Nucleus accumbens (tissue), 56 donors: Measurements from ENCODE around the gene CMTR1.

Source experiments
- DNase-seq, 56 donors: peaks; one replicate each; lab custom pipeline; 2025; lab: John Stamatoyannopoulos, UW

CMTR1 gene

GRCh38 chr6:37507690-37508421 lies 74.8 kb downstream of the CMTR1 start:
- no peak for DNase-seq

DNA sequence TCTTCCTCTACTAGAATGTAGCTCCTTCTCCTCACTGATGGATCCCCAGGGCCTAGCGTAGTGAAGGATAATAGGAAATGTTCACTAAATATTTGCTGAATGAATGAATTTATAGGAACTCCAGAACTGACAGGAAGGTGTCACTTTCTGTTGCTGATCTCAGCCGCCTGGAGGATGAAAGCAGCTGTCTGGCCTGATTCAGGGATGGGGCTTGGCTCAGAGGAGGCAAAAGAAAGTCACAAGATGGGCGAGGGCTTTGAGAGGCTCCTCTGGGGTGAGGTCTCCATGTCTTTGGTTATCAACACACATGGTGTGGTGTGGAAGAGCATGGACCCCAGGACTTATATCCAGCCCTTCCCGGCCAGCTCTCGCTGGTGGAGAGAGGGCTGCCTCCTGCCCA lies 78.2 kb downstream of the CMTR1 start:
- no peak for DNase-seq

- no peak for DNase-seq
Measured at GRCh38 chr6:37511910-37512399, 78.9 kb downstream of the CMTR1 start.

GRCh38 chr6:37512400-37513011 lies 79.5 kb downstream of the CMTR1 start:
- DNase-seq = no peak

GRCh38 chr6:37513155-37513554 lies 80.1 kb downstream of the CMTR1 start:
- DNase-seq = no peak

DNA sequence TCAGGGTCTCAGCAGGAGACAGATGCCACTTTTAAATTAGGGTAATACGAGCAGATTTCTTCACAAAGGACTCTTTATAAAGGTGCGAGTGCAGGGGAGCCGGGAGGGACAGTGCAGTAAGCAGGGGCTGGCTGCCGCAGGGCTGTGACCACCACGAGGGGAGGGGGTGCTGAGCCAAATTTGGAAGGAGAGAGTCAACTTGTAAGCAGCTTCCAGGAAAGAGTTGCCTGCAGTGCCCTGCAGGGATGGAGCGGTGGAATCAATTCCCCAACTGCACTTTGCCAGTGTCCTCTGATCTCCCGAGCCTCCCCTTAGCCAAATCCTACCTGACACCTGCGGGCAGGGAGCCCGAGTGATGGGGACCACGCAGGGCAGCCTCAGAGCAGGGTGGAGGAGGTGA lies 80.6 kb downstream of the CMTR1 start:
- DNase-seq = no peak

- no peak for DNase-seq
Measured at GRCh38 chr6:37514321-37514771, 81.3 kb downstream of the CMTR1 start.

- DNase-seq = peak in 3 of 56 donors; percentile 15 to 35 (median 31)
Measured at GRCh38 chr6:37514837-37515236, 81.8 kb downstream of the CMTR1 start.

DNA sequence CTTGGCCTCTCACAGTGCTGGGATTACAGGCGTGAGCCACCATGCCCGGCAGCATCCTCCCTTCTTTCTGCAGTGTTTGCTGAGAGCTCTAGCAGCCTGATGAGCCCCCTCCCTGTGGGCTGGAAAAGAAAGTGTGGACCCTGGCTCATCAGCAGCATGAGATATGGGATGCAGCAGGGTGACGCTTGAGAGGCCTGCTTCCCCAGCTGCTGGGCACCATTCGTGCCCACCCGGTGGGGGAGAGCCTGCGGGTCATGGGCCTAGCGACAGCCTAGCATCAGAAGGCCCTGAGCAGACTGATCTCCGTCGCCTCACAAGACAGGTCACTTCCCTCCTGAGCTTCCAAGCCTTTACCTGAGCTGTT lies 82.7 kb downstream of the CMTR1 start:
- DNase-seq = peak in 1 of 56 donors; percentile 48

DNA sequence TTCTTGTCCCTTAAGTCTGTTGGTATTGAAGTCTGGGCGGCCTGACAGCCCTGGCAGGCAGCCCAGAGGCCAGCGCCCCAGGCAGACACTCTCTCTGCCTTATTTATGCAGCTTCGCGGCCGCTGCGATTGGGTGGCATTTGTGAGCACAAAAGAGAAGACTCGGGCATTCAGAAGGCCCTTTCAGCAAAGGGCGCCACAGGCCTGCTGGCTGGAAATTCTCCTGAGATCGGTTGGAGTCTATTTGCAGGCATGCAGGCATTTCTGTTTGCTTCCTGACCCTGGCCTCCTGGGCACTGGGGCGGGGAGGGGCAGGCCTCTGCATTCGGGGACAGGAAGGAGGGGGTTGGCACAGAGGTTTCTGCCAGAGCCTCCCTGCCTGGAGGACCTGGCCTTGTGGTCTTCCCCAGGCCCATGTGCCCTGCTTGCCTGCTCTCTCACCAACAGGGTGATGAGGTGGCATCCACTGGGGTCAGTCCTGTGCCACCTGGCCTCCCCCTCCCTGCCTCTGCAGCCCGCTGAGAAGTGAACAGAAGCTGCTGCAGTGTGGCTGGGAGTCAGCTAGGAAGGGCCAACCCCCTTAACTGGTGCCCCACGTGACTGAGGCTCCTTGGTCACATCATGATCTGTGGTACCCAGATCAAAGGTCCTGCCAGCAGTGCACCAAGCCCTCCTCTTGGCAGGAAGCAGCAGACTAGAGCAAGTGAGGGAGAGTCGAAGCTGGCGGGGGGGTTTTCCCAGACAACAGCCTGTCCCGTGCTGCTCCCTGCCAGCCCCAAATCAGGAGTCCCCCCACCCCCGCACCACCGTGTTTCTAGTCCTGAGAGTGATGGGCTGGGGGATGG lies 83.3 kb downstream of the CMTR1 start:
- peak in 46 of 56 donors; percentile 14 to 77 (median 41) for DNase-seq

DNA sequence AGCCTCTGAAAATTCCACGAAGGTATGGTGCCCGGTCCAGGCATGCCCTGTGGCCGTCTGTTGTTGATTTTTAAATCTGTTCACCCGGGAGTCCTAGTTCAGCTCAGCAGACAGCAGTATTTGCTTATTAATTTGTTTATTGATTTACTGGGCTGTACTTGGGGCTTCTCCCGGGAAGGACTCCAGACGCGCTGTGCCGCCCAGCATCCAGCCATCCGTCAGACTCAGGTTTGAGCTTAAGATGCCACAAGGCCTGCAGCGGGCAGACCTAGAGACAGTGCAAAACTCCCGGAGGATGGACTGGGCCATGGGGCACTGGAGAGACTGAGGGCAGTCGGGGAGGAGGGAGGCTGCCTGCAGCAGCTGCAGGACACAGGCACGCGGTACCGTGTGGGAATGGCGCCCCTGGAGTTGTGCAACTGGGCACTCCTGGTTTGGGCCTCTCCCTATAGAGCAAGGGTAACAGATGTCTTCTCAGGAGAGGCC lies 83.9 kb downstream of the CMTR1 start:
- no peak for DNase-seq

- DNase-seq = no peak
Measured at GRCh38 chr6:37517411-37517812, 84.4 kb downstream of the CMTR1 start.

- DNase-seq = no peak
Measured at GRCh38 chr6:37518116-37518515, 85.1 kb downstream of the CMTR1 start.

DNA sequence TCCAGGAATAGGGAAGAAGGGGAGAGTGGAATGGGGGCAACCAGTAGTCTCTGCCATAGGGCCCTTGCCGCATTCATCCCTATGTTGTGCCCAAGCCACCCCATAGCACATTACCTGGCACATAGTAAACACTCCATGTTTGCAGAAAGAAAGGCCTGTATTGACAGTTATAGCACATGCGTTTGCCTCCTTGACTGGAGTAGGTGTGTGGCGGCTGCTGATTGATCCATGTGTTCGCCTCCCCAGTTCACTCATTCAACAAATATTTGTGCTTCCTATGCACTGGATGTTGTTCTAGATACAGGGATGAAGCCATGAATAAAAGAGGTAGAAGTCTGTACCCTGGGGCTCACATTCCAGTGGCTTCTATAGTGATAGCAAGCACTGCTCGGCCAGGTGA lies 86.4 kb downstream of the CMTR1 start:
- DNase-seq = no peak

- no peak for DNase-seq
Measured at GRCh38 chr6:37520926-37521325, 87.9 kb downstream of the CMTR1 start.

DNA sequence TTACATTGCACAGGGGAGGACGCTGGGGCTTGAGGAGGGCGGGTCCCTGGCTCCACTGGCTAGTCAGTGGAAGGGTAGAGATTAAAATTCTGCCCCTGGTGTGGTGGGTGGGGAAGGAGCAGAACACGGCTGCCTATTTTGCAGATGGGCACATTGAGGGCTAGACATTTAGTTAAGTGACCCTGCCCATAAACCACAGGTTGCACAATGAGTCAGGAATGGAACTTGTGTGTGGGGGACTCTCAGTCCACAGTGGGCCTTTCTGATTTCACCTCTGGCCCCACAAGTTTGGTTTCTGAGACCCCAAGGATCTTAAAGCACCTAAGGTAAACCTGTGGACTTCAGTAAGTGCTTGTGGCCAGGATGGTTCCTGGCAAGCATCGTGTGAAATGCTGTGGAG lies 88.7 kb downstream of the CMTR1 start:
- DNase-seq = no peak

DNA sequence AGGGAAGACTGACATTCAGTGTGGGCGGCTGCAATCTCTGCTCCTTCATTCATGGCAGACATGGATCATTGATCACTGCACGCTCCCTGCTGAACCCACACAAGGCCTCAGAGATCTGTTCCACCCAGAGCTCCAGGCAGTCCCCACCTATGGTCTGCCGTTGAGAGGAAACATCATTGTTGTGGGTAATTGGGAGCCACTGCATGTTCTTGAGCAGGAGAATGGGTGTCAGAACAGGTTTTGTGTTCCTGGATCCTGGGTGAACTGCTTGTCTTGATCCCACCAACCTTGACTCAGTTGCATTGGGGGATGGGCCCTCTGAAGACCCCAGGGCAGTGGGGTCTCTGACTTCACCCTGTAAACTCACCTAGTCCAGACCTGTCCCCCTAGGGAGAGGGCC lies 89.8 kb downstream of the CMTR1 start:
- DNase-seq = no peak

DNA sequence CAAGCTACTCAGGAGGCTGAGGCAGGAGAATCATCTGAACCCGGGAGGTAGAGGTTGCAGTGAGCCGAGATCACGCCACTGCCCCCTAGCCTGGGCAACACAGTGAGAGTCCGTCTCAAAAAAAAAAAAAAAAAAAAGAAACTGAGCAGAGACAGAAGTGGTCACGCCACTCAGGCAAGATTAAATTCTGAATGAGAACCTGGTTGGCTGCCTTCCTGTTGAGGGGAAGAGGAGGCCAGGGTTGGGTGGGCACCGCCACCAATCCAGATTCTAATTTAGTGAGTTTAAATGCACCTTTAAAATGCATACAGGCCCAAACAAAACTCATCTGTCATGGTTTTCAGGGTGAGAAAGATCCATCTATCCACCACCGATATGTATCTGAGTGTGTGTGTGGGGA lies 90.4 kb downstream of the CMTR1 start:
- DNase-seq = no peak

DNA sequence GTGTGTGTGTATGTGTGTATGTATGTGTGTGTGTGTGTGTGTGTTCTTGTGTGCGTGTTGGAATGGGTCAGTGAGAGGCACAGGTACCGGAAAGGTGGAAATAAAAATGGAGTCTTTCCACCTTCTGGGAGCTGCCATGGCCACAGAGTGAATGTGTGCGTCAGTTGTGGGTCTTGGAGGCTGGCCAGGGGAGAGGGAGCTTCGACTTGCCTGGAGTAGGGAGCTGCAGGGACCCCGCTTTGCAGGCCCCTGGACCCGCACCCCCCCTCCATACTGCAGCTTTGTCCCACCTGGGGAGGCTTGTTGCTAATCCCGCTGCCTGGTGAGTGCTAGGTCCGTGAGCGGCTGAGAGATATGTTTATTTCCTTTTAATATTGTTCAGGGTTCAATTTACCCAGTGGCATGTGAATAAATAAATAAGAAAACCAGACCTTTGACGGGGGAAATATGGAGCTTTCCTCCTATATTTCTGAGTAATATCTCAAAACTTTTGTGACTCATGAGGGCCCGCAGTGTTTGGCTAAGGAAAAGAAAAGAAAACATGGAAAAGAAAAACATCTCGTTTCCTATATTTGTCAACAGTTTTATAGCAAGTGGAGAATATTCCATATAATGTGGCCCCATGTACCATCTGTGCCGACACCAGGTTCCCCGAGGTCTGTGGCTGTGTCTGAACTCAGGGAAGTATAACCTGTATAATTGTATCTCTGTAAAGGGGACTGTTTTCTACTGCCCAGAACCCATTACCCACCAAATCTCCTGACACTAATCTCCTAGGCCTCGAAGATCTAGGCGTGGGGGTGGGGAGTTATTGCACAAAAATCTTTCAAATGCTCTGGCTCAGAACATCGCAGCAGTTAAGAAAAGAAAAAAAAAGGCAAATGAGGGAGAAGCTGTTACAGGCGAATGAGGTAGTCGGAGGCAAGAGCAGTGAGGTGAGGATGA lies 91.3 kb downstream of the CMTR1 start:
- DNase-seq = no peak

DNA sequence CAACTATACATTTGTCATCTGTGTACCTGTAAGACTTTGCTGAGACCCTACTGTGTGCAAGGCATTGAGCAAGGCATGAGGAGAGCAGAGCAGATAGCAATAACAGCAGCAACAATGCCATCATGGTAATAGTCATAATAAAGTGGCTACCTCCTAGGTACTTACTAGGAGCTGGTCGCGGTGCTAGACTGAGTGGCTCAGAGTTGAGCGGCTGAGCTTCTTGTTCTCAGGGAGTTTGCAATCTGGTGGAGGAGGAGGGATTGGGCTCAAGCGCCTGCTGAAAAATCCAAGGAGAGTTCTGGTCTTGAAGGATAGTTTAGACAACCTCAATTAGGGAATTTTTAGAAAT lies 91.9 kb downstream of the CMTR1 start:
- DNase-seq = no peak
